ENCODE measurements around the gene AFAP1. TPM values are rescaled to one million over a fixed set of nuclear protein-coding genes. Genes with fewer than 3 reads are reported as not detected.

The AFAP1 gene
- polyA plus RNA-seq, 10 donors, result 31.0 to 46.2 (median 34.6) TPM

Other genes starting within 250 kb of the AFAP1 start
- 10 to 100 TPM in 6 of 10 donors, 1 to 10 TPM in 4; 2.5 to 20.6 (median 10.3) TPM for gene ABLIM2, start 219.0 kb upstream of the AFAP1 start, polyA plus RNA-seq (ENCODE audit: insufficient read length in 10 of 10)

All from muscle of back (tissue), 10 donors.